HepG2 (cell line): Measurements from ENCODE around the gene TEX14. TPM values are rescaled to one million over a fixed set of nuclear protein-coding genes. Genes with fewer than 3 reads are reported as not detected.

ENCODE experiments used
- CEBPB ChIP-seq: IDR thresholded peaks from 2 replicates; pipeline ENCODE4 v1.6.1; 2011; ENCODE audit warnings: low read depth, low read length, improper control_type of control experiment, borderline replicate concordance
- CEBPZ ChIP-seq: IDR thresholded peaks from 2 replicates; pipeline ENCODE4 v1.6.1; 2012; ENCODE audit warnings: low read length, improper control_type of control experiment
- E2F5 ChIP-seq: sonication (generic); formaldehyde crosslinking; conservative IDR thresholded peaks from 2 replicates; pipeline ENCODE4 v1.4.0; 2020; ENCODE audit warnings: missing genetic modification reagents
- HES4 ChIP-seq: sonication (generic); formaldehyde crosslinking; IDR thresholded peaks from 2 replicates; pipeline ENCODE4 v1.9.0; 2021; ENCODE audit warnings: mild to moderate bottlenecking, missing genetic modification reagents, borderline replicate concordance
- HINFP ChIP-seq: sonication (generic); formaldehyde crosslinking; IDR thresholded peaks from 2 replicates; pipeline ENCODE4 v1.4.0; 2020; ENCODE audit warnings: low read depth, mild to moderate bottlenecking, missing genetic modification reagents
- HMG20A ChIP-seq: IDR thresholded peaks from 2 replicates; pipeline ENCODE4 v1.6.1; 2016; ENCODE audit warnings: borderline replicate concordance
- MEF2D ChIP-seq: sonication (generic); formaldehyde crosslinking; IDR thresholded peaks from 2 replicates; pipeline ENCODE4 v1.5.1; 2020; ENCODE audit warnings: mild to moderate bottlenecking, missing genetic modification reagents
- NR2C2 ChIP-seq: sonication (generic); formaldehyde crosslinking; IDR thresholded peaks from 2 replicates; pipeline ENCODE4 v1.4.0; 2020; ENCODE audit warnings: missing genetic modification reagents, mild to moderate bottlenecking, moderate library complexity, borderline replicate concordance
- POLR2A ChIP-seq, 2 experiments: IDR thresholded peaks; 2 replicates each; pipeline ENCODE4 v1.6.1; 2011; ENCODE audit warnings: low read depth in 2 of 2, low read length in 2 of 2, mild to moderate bottlenecking in 1 of 2, moderate library complexity in 1 of 2; ENCODE audit not compliant: insufficient read depth in 1 of 2
- PRPF4 ChIP-seq: fragments of 200-400 bp; formaldehyde crosslinking; IDR thresholded peaks from 2 replicates; pipeline ENCODE4 v1.6.1; 2016; ENCODE audit warnings: low read length, low read depth; ENCODE audit not compliant: poor library complexity, severe bottlenecking
- RBFOX2 ChIP-seq: fragments of 200-400 bp; formaldehyde crosslinking; IDR thresholded peaks from 2 replicates; pipeline ENCODE4 v1.6.1; 2017; ENCODE audit warnings: low read depth, mild to moderate bottlenecking, low read length
- SYNCRIP ChIP-seq: fragments of 200-400 bp; formaldehyde crosslinking; IDR thresholded peaks from 2 replicates; pipeline ENCODE4 v1.6.1; 2018; ENCODE audit warnings: mild to moderate bottlenecking, low read depth, low read length; ENCODE audit not compliant: insufficient read depth
- ZBTB7B ChIP-seq: sonication (generic); formaldehyde crosslinking; IDR thresholded peaks from 2 replicates; pipeline ENCODE4 v1.4.0; 2020; ENCODE audit warnings: missing genetic modification reagents
- ZNF20 ChIP-seq: sonication (generic); formaldehyde crosslinking; IDR thresholded peaks from 2 replicates; pipeline ENCODE4 v1.4.0; 2020; ENCODE audit warnings: mild to moderate bottlenecking, moderate library complexity, missing genetic modification reagents
- ZNF275 ChIP-seq: sonication (generic); formaldehyde crosslinking; IDR thresholded peaks from 2 replicates; pipeline ENCODE4 v1.8.0; 2022; ENCODE audit warnings: missing genetic modification reagents, mild to moderate bottlenecking, inconsistent platforms, borderline replicate concordance
- ZNF674 ChIP-seq: sonication (generic); formaldehyde crosslinking; IDR thresholded peaks from 2 replicates; pipeline ENCODE4 v1.5.0; 2020; ENCODE audit warnings: low read depth, mild to moderate bottlenecking, missing genetic modification reagents
- ZNF800 ChIP-seq: sonication (generic); formaldehyde crosslinking; IDR thresholded peaks from 2 replicates; pipeline ENCODE4 v1.4.0; 2020; ENCODE audit warnings: missing genetic modification reagents
- ZNF878 ChIP-seq: sonication (generic); formaldehyde crosslinking; IDR thresholded peaks from 2 replicates; pipeline ENCODE4 v1.8.1; 2023; ENCODE audit warnings: mild to moderate bottlenecking, missing genetic modification reagents, moderate library complexity
- ZSCAN21 ChIP-seq: sonication (generic); formaldehyde crosslinking; IDR thresholded peaks from 2 replicates; pipeline ENCODE4 v1.8.0; 2022; ENCODE audit warnings: mild to moderate bottlenecking, missing genetic modification reagents, moderate library complexity, borderline replicate concordance
- polyA plus RNA-seq, 8 experiments: library from polyadenylated mRNA; depleted of rRNA in 3 of 8; stranded (reverse) in 7 of 8; unstranded in 1 of 8; fragments of >200 nt; fragmentation: Illumina TruSeq in 4 of 8; extraction: Trizol in 4 of 8; gene quantifications; 2 replicates each; pipeline versions ENCODE4 v1.2.1 to v1.2.3, GENCODE V29; 2011 to 2016; ENCODE audit warnings: low read depth in 4 of 8, missing spikeins in 1 of 8, mixed read lengths in 1 of 8; ENCODE audit not compliant: insufficient read depth in 1 of 8
- total RNA-seq, 5 experiments: library from RNA; depleted of rRNA; stranded (reverse); fragments of >200 nt; fragmentation: Illumina TruSeq; extraction: Trizol; gene quantifications; 2 replicates each; pipeline ENCODE4 v1.2.3, GENCODE V29; 2016; ENCODE audit warnings: low read depth in 1 of 5

The TEX14 gene
- total and polyA plus RNA-seq, 2 of the 13 experiments (the other 11 are each of a cell fraction or from before 2014, with no cell fraction given) = 0.04 to 0.07 TPM

GRCh38 chr17:58631523-58632323, 60.1 kb downstream of the TEX14 start (continued):
- peak; percentile 80 for TF ChIP-seq ZNF800 (CRISPR knock-in tag)
- peak; percentile 60; the same call in 1 of the 2 replicates for TF ChIP-seq NR2C2 (CRISPR knock-in tag)
- TF ChIP-seq MEF2D = peak; percentile 3; the same call in 1 of the 2 replicates
- peak; percentile 91 for TF ChIP-seq ZNF20 (CRISPR knock-in tag)
- TF ChIP-seq HMG20A (CRISPR knock-in tag) = peak; percentile 79
- peak; percentile 92 for TF ChIP-seq RBFOX2
- TF ChIP-seq ZNF878 = peak; percentile 87; the same call in 1 of the 2 replicates
- peak; percentile 65; the same call in 1 of the 2 replicates for TF ChIP-seq CEBPB
- 0 out of 2 replicates have a peak, but pooled peaks have one; percentile 23 for TF ChIP-seq ZSCAN21
- no peak; the same call in 1 of the 2 replicates for TF ChIP-seq HINFP (CRISPR knock-in tag)
- TF ChIP-seq POLR2A (IDR thresholded peaks at IDR 0.05; ENCODE audit: insufficient read depth in 1 of 2, low read depth in 2 of 2, low read length in 2 of 2) = peak; percentile 100
- TF ChIP-seq HES4 (CRISPR knock-in tag) = no peak
- 0 out of 2 replicates have a peak, but pooled peaks have one; percentile 64 for TF ChIP-seq ZNF674 (CRISPR knock-in tag)
- TF ChIP-seq PRPF4 = no peak
- no peak for TF ChIP-seq SYNCRIP
- TF ChIP-seq CEBPZ = no peak
- peak; percentile 76; the same call in 1 of the 2 replicates for TF ChIP-seq ZNF275 (CRISPR knock-in tag)
- TF ChIP-seq ZBTB7B = peak; percentile 68; the same call in 1 of the 2 replicates
- TF ChIP-seq E2F5 (CRISPR knock-in tag) = no peak
